PC-3 (cell line): ENCODE data around the gene IER3IP1. TPM values are rescaled to one million over a fixed set of nuclear protein-coding genes. Genes with fewer than 3 reads are reported as not detected.

Source experiments
- ATAC-seq: fragments of 200-7000 bp; cut with Tn5 transposase; 2 replicates; pipeline ENCODE4 v1.9.1; 2020; ENCODE audit warnings: mild to moderate bottlenecking, moderate library complexity
- BruUV-seq: library from RNA; stranded (reverse); fragments of 400-500 nt; replicated peaks from 2 replicates; lab custom pipeline; 2021; lab: Mats Ljungman, UMichigan
- CTCF ChIA-PET: fragments of 300-600 bp; sonication (Branson Sonifier 250); formaldehyde crosslinking; loops from one replicate; lab custom pipeline; 2022; ENCODE audit warnings: antibody characterized with exemption; lab: Charles Lee
- POLR2A ChIA-PET: fragments of 300-600 bp; sonication (Branson Sonifier 250); formaldehyde crosslinking; loops from one replicate; lab custom pipeline; 2022; ENCODE audit warnings: antibody characterized with exemption; ENCODE audit not compliant: unreplicated experiment; lab: Charles Lee
- DNase-seq: peaks from one replicate; pipeline ENCODE4 v3.0.0-alpha.2; 2015
- H2AFZ ChIP-seq: fragments of 300-600 bp; sonication (generic); 2 replicates; pipeline ENCODE4 v1.6.0; 2016; ENCODE audit warnings: antibody characterized with exemption, low read length
- H3F3A ChIP-seq: fragments of 300-600 bp; sonication (generic); one replicate; pipeline ENCODE4 v1.6.0; 2017; ENCODE audit warnings: antibody characterized with exemption, low read length, control low read depth, mild to moderate bottlenecking; ENCODE audit not compliant: unreplicated experiment
- H3K27ac ChIP-seq: fragments of 300-600 bp; sonication (generic); 2 replicates; pipeline ENCODE4 v1.5.1; 2016; ENCODE audit warnings: mild to moderate bottlenecking, low read length
- H3K27me3 ChIP-seq: fragments of 300-600 bp; sonication (generic); 2 replicates; pipeline ENCODE4 v1.6.1; 2016; ENCODE audit warnings: low read length, mixed read lengths
- H3K36me3 ChIP-seq: fragments of 300-600 bp; sonication (generic); 2 replicates; pipeline ENCODE4 v1.6.1; 2016; ENCODE audit warnings: low read depth, mixed run types, low read length, mixed read lengths
- H3K4me1 ChIP-seq: fragments of 300-600 bp; sonication (generic); 2 replicates; pipeline ENCODE4 v1.5.1; 2016; ENCODE audit warnings: low read length; ENCODE audit not compliant: insufficient read depth
- H3K4me2 ChIP-seq: fragments of 300-600 bp; sonication (generic); 2 replicates; pipeline ENCODE4 v1.6.0; 2016; ENCODE audit warnings: low read length
- H3K4me3 ChIP-seq: fragments of 300-600 bp; sonication (generic); 2 replicates; pipeline ENCODE4 v1.5.1; 2016; ENCODE audit warnings: mild to moderate bottlenecking, low read length, mixed read lengths
- H3K79me2 ChIP-seq: fragments of 300-600 bp; sonication (generic); 2 replicates; pipeline ENCODE4 v1.6.1; 2017; ENCODE audit warnings: low read length, mixed read lengths
- H3K9ac ChIP-seq: fragments of 300-600 bp; sonication (generic); 2 replicates; pipeline ENCODE4 v1.6.0; 2016; ENCODE audit warnings: mild to moderate bottlenecking, low read length
- H3K9me2 ChIP-seq: fragments of 300-600 bp; sonication (generic); replicated peaks from 2 replicates; pipeline ENCODE4 v1.6.1; 2016; ENCODE audit warnings: mixed run types, low read length, mixed read lengths
- H3K9me3 ChIP-seq: fragments of 300-600 bp; sonication (generic); 2 replicates; pipeline ENCODE4 v1.6.1; 2016; ENCODE audit warnings: low read length, mixed read lengths
- H4K20me1 ChIP-seq: fragments of 300-600 bp; sonication (generic); 2 replicates; pipeline ENCODE4 v1.6.1; 2016; ENCODE audit warnings: low read length, mixed read lengths
- CTCF ChIP-seq: fragments of 300-600 bp; sonication (generic); conservative IDR thresholded peaks from 2 replicates; pipeline ENCODE4 v1.5.1; 2017; ENCODE audit warnings: antibody characterized with exemption, low read depth, mild to moderate bottlenecking, low read length
- EZH2 ChIP-seq: fragments of 300-600 bp; sonication (generic); IDR thresholded peaks from one replicate; pipeline ENCODE4 v1.6.1; 2017; ENCODE audit warnings: antibody characterized with exemption, mild to moderate bottlenecking, low read length; ENCODE audit not compliant: unreplicated experiment
- EZH2phosphoT487 ChIP-seq: fragments of 300-600 bp; sonication (generic); IDR thresholded peaks from 2 replicates; pipeline ENCODE4 v1.6.1; 2018; ENCODE audit warnings: mild to moderate bottlenecking, antibody characterized with exemption, low read length, borderline replicate concordance
- intact Hi-C: fragments of 100-400 bp; cut with micrococcal nuclease; formaldehyde crosslinking; loops from 2 replicates; pipeline ENCODE4 v1.9.0; 2023
- total RNA-seq: library from RNA; depleted of rRNA; stranded (reverse); fragments of >200 nt; gene quantifications from 2 replicates; pipeline ENCODE4 v1.2.3, GENCODE V29; 2014

The IER3IP1 gene
- total RNA-seq, 1 experiment from 2014 or later: 23.2 TPM

GRCh38 chr18:47151439-47151838, 24.7 kb downstream of the IER3IP1 start:
- no peak overlapping the region for H3K27ac ChIP-seq
- POLR2A ChIA-PET: no interaction called here
- no TSS peak for BruUV-seq

GRCh38 chr18:47150824-47151366, 25.3 kb downstream of the IER3IP1 start:
- Histone ChIP-seq H2AFZ (peak overlapping the region; percentile 85), H3K4me3 (peak overlapping the region; percentile 79), H4K20me1 (no peaks in the 10 kb centered on the region), H3K4me2 (peak overlapping the region; percentile 96), H3K79me2 (peaks cover 21% of the 10 kb centered on the region), H3K36me3 (no peaks in the 10 kb centered on the region), H3K27me3 (no peaks in the 10 kb centered on the region), H3F3A (no peaks in the 10 kb centered on the region), H3K4me1 (no peaks in the 10 kb centered on the region), H3K9me3 (no peaks in the 10 kb centered on the region), H3K9ac (peak overlapping the region; percentile 88), H3K27ac (peak overlapping the region; percentile 59), H3K9me2 (no peaks in the 10 kb centered on the region)
- intact Hi-C loops: loop anchor here (1.0 kb wide), 2 partner anchors 25 to 53 kb away; partner anchors contain the start of gene IER3IP1
- ATAC-seq (peak; percentile 20), DNase-seq (peak; percentile 1)
- TSS peak; percentile 84 for BruUV-seq
- CTCF ChIA-PET: no interaction called here
- TF ChIP-seq EZH2phosphoT487 (no peak), EZH2 (no peak), CTCF (no peak)
- POLR2A ChIA-PET: no interaction called here

More at GRCh38 chr18:47151439-47151838, 24.7 kb downstream of the IER3IP1 start:
- no peaks in the 10 kb centered on the region for H3K9me3 ChIP-seq
- peak overlapping the region; percentile 96 for H3K4me2 ChIP-seq
- intact Hi-C loops: no loop called here
- H3K36me3 ChIP-seq: no peaks in the 10 kb centered on the region
- ATAC-seq: no peak
- no peaks in the 10 kb centered on the region for H4K20me1 ChIP-seq
- DNase-seq: no peak
- H2AFZ ChIP-seq: no peak overlapping the region
- H3K9ac ChIP-seq: no peak overlapping the region
- CTCF ChIA-PET: no interaction called here
- H3K79me2 ChIP-seq: peaks cover 21% of the 10 kb centered on the region
- no peaks in the 10 kb centered on the region for H3K9me2 ChIP-seq
- H3K27me3 ChIP-seq: no peaks in the 10 kb centered on the region
- H3K4me1 ChIP-seq: no peaks in the 10 kb centered on the region
- peak overlapping the region; percentile 79 for H3K4me3 ChIP-seq
- TF ChIP-seq EZH2 (no peak), CTCF (no peak), EZH2phosphoT487 (no peak)
- H3F3A ChIP-seq: no peaks in the 10 kb centered on the region
